HG03460 (cell line): ENCODE data around the gene EPHA4.
"Not testable (repeated sequence)": the region's sequence is repeated elsewhere in the genome, so short reads cannot be mapped to it uniquely, and the experiment has no call there.

ENCODE experiments used
- ATAC-seq: cut with Tn5 transposase; IDR thresholded peaks from one replicate; pipeline ENCODE4 v1.9.1; 2021; ENCODE audit not compliant: unreplicated experiment

The EPHA4 gene

GRCh38 chr2:221541131-221541735 lies 30.9 kb downstream of the EPHA4 start:
- no peak for ATAC-seq

- no peak for ATAC-seq
Observed at GRCh38 chr2:221539246-221539645, 32.9 kb downstream of the EPHA4 start.

GRCh38 chr2:221535824-221536223 lies 36.3 kb downstream of the EPHA4 start:
- ATAC-seq, result no peak

- no peak for ATAC-seq
Observed at GRCh38 chr2:221533299-221533698, 38.8 kb downstream of the EPHA4 start.

- no peak for ATAC-seq
Observed at GRCh38 chr2:221532641-221533040, 39.5 kb downstream of the EPHA4 start.

GRCh38 chr2:221530653-221531037 lies 41.5 kb downstream of the EPHA4 start:
- no peak for ATAC-seq

- ATAC-seq, result no peak
Observed at GRCh38 chr2:221529943-221530652, 42.0 kb downstream of the EPHA4 start.

GRCh38 chr2:221529177-221529942 lies 42.7 kb downstream of the EPHA4 start:
- ATAC-seq, result no peak

- ATAC-seq, result no peak
Observed at GRCh38 chr2:221527776-221528309, 44.3 kb downstream of the EPHA4 start.

- ATAC-seq, result no peak
Observed at GRCh38 chr2:221524158-221524557, 47.9 kb downstream of the EPHA4 start.

- no peak for ATAC-seq
Observed at GRCh38 chr2:221521233-221521845, 50.8 kb downstream of the EPHA4 start.

GRCh38 chr2:221518935-221519625 lies 53.0 kb downstream of the EPHA4 start:
- no peak for ATAC-seq

GRCh38 chr2:221518201-221518934 lies 53.7 kb downstream of the EPHA4 start:
- peak; percentile 67 for ATAC-seq

GRCh38 chr2:221517696-221518151 lies 54.4 kb downstream of the EPHA4 start:
- ATAC-seq, result peak; percentile 90

- no peak for ATAC-seq
Observed at GRCh38 chr2:221517146-221517695, 54.9 kb downstream of the EPHA4 start.

- ATAC-seq, result no peak
Observed at GRCh38 chr2:221515864-221516263, 56.2 kb downstream of the EPHA4 start.

- no peak for ATAC-seq
Observed at GRCh38 chr2:221514305-221515040, 57.6 kb downstream of the EPHA4 start.

- ATAC-seq, result no peak
Observed at GRCh38 chr2:221513232-221513631, 58.9 kb downstream of the EPHA4 start.

- not testable (repeated sequence) for ATAC-seq
Observed at GRCh38 chr2:221511325-221511724, 60.8 kb downstream of the EPHA4 start.
